Adrenal gland (tissue), 12 donors: Measurements from ENCODE around the gene DEF6. TPM values are rescaled to one million over a fixed set of nuclear protein-coding genes. Genes with fewer than 3 reads are reported as not detected.
A peak's percentile ranks its signal among the peaks of the same experiment; 100 is the strongest.
"Not testable (repeated sequence)": the region's sequence is repeated elsewhere in the genome, so short reads cannot be mapped to it uniquely, and the experiment has no call there.

ENCODE experiments used
- DNase-seq, 7 donors: peaks; one replicate each; pipeline ENCODE4 v3.0.0-alpha.2; 2019 to 2020
- H3K27ac ChIP-seq, 5 donors: fragments of 200-600 bp; sonication (generic) in 4 of 5; 1 replicate in 3 of 5; 2 replicates in 2 of 5; pipeline versions ENCODE4 v1.5.1 to v1.8.0; 2016 to 2020; ENCODE audit warnings: mild to moderate bottlenecking in 1 of 5
- H3K27me3 ChIP-seq: fragments of 200-600 bp; 2 replicates; pipeline ENCODE4 v1.8.0; 2021
- H3K36me3 ChIP-seq, 2 donors: fragments of 200-600 bp; replicated peaks in 1 of 2; 1 replicate in 1 of 2; 2 replicates in 1 of 2; pipeline versions ENCODE4 v1.5.1 to v1.8.0; 2018 to 2022
- H3K4me1 ChIP-seq, 2 donors: fragments of 200-600 bp; replicated peaks in 1 of 2; 1 replicate in 1 of 2; 2 replicates in 1 of 2; pipeline versions ENCODE4 v1.5.1 to v1.8.0; 2018 to 2021
- H3K4me3 ChIP-seq, 4 donors: fragments of 200-600 bp; sonication (generic) in 3 of 4; one replicate each; pipeline ENCODE4 v1.5.1; 2016 to 2018
- H3K9me3 ChIP-seq, 3 donors: fragments of 200-600 bp; sonication (generic) in 1 of 3; replicated peaks in 1 of 3; 1 replicate in 2 of 3; 2 replicates in 1 of 3; pipeline versions ENCODE4 v1.5.1 to v1.8.0; 2016 to 2021
- POLR2A ChIP-seq, 2 donors: fragments of 450-650 bp; IDR thresholded peaks; one replicate each; pipeline ENCODE4 v1.6.1; 2017; ENCODE audit warnings: antibody characterized with exemption in 2 of 2, mild to moderate bottlenecking in 2 of 2, moderate library complexity in 1 of 2
- WGBS, 4 donors: extraction: QIAGEN DNeasy Blood & Tissue Kit in 2 of 4; methylation state at CpG; one replicate each; pipeline versions ENCODE4 v1.1.5 to v1.1.7; 2013 to 2017; 5-methylcytosine and 5-hydroxymethylcytosine counted together
- intact Hi-C, 2 donors: fragments of 100-400 bp; cut with DNase I; formaldehyde crosslinking; loops; one replicate each; pipeline versions ENCODE4 v1.14.1 to v1.15.0; 2022 to 2023
- polyA plus RNA-seq, 3 donors: library from polyadenylated mRNA; stranded (reverse); fragments of 200-250 nt in 2 of 3; fragments of 350-450 nt in 1 of 3; fragmentation: Illumina TruSeq in 1 of 3; extraction: RNeasy Lipid Tissue Mini Kit (QIAGEN cat#74804) in 1 of 3; gene quantifications; one replicate each; pipeline ENCODE4 v1.2.3, GENCODE V29; 2013 to 2014
- total RNA-seq, 9 donors: library from RNA; depleted of rRNA in 4 of 9; stranded (reverse); fragments of >200 nt in 4 of 9; fragments of 120-200 nt in 1 of 9; fragmentation: NEBNext Ultra II Directional in 1 of 9; extraction: Animal tissue kit (Norgen Biotek cat#: 25700) in 1 of 9; gene quantifications; one replicate each; pipeline versions ENCODE4 v1.1.0 to v1.2.4, GENCODE V29; 2013 to 2023
- TF ChIP-seq, protein P1 (sequence below), 6 experiments: fragments of 450-650 bp in 4 of 6; fragments of 200-600 bp in 2 of 6; sonication (generic) in 1 of 6; IDR thresholded peaks; 1 replicate in 5 of 6; 2 replicates in 1 of 6; pipeline versions ENCODE4 v1.5.1 to v1.8.0; 2016 to 2021; ENCODE audit warnings: antibody characterized with exemption in 6 of 6, mild to moderate bottlenecking in 2 of 6, moderate library complexity in 1 of 6
- donor health status: healthy with polysubstance abuse.
- donor health status: Bipolar disorder and iron deficiency.
- donor health status: DM: yes; HTN: yes; CAD: no.
- donor health status: DM: no; HTN: no; CAD: no.
- donor health status: DM: no; HTN: no; CAD: no.
- donor health status: DM: yes; HTN: yes; CAD: no.

Gene DEF6
- total and polyA plus RNA-seq, 12 donors = 1.6 to 26.1 (median 6.1) TPM

DNA sequence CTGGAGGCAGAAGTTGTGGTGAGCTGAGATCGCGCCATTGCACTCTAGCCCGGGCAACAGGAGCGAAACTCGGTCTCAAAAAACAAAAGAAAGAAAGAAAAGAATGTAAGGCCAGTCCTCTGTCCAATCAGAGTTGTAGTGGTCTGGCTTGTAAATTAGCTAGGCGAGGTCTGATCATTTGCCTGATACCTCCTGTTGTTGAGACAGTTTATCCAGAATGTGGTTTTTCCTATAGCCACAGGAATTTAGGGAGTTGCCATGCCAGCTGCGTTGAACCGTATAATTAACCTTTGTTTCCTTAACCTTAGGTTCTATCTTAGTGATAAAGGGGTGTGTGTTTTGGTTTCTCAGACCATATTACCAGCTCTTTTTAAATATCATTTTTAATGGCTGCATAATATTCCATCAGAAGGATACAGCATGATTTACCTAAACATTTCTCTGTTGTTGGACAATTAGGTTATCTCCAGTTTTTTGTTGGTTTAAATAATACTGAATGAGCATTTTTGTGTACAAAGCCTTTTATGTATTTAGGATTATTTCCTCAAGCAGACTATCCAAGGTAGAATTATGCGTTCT, 33.0 kb downstream of the DEF6 start:
- H3K27ac ChIP-seq = no peak overlapping the region
- TF ChIP-seq, protein P1, sequence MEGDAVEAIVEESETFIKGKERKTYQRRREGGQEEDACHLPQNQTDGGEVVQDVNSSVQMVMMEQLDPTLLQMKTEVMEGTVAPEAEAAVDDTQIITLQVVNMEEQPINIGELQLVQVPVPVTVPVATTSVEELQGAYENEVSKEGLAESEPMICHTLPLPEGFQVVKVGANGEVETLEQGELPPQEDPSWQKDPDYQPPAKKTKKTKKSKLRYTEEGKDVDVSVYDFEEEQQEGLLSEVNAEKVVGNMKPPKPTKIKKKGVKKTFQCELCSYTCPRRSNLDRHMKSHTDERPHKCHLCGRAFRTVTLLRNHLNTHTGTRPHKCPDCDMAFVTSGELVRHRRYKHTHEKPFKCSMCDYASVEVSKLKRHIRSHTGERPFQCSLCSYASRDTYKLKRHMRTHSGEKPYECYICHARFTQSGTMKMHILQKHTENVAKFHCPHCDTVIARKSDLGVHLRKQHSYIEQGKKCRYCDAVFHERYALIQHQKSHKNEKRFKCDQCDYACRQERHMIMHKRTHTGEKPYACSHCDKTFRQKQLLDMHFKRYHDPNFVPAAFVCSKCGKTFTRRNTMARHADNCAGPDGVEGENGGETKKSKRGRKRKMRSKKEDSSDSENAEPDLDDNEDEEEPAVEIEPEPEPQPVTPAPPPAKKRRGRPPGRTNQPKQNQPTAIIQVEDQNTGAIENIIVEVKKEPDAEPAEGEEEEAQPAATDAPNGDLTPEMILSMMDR (IDR thresholded peaks at IDR 0.05) = no peak
- no peak for TF ChIP-seq POLR2A (IDR thresholded peaks at IDR 0.05)

DNA sequence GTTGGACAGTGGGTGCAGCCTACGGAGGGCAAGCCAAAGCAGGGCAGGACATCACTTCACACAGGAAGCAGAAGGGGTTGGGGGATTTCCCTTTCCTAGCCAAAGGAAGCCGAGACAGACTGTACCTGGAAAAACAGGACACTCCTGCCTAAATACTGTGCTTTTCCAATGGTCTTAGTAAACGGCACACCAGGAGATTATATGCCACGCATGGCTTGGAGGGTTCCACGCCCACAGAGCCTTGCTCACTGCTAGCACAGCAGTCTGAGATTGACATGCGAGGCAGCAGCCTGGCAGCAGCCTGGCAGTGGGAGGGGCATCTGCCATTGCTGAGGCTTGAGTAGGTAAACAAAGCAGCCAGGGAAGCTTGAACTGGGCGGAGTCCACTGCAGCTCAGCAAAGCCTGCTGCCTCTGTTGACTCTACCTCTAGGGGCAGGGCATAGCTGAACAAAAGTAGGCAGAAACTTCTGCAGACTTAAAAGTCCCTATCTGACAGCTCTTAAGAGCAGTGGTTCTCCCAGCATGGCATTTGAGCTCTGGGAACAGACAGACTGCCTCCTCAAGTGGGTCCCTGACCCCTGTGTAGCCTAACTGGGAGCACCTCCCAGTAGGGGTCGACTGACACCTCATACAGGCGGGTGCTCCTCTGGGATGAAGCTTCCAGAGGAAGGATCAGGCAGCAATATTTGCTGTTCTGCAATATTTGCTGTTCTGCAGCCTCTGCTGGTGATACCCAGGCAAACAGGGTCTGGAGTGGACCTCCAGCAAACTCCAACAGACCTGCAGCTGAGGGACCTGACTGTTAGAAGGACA, 34.7 kb downstream of the DEF6 start:
- intact Hi-C loops, H3K4me1 ChIP-seq, H3K36me3 ChIP-seq, H3K4me3 ChIP-seq, H3K9me3 ChIP-seq, H3K27me3 ChIP-seq, H3K27ac ChIP-seq: not testable (repeated sequence)
- DNase-seq = peak in 1 of 7 donors; percentile 34
- WGBS, 4 donors = 68 to 87% (median 80%) methylated on average over 3 to 9 of the region's 9 CpGs

More for the DNA sequence above, 33.0 kb downstream of the DEF6 start:
- no peaks in the 10 kb centered on the region for H3K36me3 ChIP-seq
- intact Hi-C loops = no loop called here
- H3K4me3 ChIP-seq = no peak overlapping the region
- no peaks in the 10 kb centered on the region for H3K27me3 ChIP-seq
- H3K9me3 ChIP-seq = no peaks in the 10 kb centered on the region
- no peak for DNase-seq
- WGBS, 4 donors = 86 to 91% (median 88%) methylated on average over 9 of the region's 9 CpGs
- no peaks in the 10 kb centered on the region for H3K4me1 ChIP-seq

DNA sequence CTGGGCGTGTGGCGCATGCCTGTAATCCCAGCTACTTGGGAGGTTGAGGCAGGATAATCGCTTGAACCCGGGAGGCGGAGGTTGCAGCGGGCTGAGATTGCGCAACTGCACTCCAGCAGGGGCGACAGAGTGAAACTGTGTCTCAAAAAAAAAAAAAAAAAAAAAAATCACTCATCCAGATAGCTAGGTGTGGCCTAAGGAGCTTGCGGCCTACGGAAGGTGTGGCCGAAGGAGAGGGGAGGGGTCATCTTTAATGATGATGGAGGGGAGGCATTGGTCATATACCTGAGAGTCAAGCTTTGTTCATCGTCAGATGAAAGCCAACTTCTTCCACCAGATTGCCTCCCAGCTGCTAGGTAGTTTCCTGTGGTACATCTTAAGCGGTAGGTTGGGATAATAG, 43.9 kb downstream of the DEF6 start:
- peak in 1 of 7 donors; percentile 51 for DNase-seq
- no peak for TF ChIP-seq POLR2A (IDR thresholded peaks at IDR 0.05)
- H3K4me1 ChIP-seq = peaks cover 11 to 26% of the 10 kb centered on the region in 2 donors
- H3K27ac ChIP-seq = no peak overlapping the region
- H3K36me3 ChIP-seq = peaks cover 0 to 3% of the 10 kb centered on the region in 2 donors
- no peak overlapping the region for H3K4me3 ChIP-seq
- intact Hi-C loops = loop anchor here in 1 of 2 donors (10.0 kb wide), 1 partner anchor 73 kb away; no protein-coding TSS in a partner anchor
- no peaks in the 10 kb centered on the region for H3K9me3 ChIP-seq
- 78 to 82% (median 80%) methylated on average over 13 of the region's 13 CpGs for WGBS, 4 donors
- no peaks in the 10 kb centered on the region for H3K27me3 ChIP-seq

DNA sequence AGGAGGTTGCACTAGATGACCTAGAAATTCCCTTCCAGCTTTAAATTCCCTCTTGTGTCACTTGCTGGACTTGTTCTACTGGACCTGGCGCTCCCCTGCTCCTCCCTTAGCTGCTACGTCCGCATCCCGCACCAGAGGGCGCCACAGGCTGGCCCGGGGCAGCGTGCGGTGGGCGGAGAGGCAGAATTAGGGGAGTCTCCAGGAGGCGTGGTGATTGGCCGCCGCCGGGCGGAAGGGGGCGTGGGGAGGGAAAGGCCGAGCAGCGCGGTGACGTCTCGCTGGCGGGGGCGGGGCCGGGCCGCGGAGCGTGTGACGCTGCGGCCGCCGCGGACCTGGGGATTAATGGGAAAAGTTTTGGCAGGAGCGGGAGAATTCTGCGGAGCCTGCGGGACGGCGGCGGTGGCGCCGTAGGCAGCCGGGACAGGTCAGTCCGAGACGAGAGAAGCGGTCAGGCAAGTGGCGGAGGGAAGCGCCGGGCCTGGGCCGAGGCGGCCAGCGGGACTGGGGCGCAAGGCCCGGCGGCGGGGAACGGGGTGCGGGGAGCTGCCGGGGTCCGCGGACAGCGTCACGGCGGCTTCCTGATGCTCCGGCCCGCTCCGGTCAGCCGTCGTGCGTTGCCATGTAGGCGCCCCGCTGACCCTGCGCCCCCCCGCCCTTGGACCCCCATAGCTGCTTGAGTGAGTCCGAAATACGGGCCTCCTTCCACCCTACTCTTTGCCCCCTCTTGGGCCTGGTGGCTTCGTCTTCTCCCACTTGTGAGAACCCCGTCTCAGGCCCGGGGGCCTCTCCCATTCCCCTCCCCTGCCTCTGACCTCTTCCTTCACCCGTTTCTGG, 44.9 kb downstream of the DEF6 start, which contains the start of gene PPARD:
Gene PPARD, plus strand, starts transcription at position 301 of the 834 bp plus-strand sequence. CDS start 68,530 bp downstream, outside the sequence.
- Histone ChIP-seq H3K4me3 (peak within 1 kb of the TSS in 3 of 4 donors; percentile 29 to 90 (median 75)), H3K27me3 (no peaks in the 10 kb centered on the region), H3K4me1 (peaks cover 11 to 26% of the 10 kb centered on the region in 2 donors), H3K9me3 (no peaks in the 10 kb centered on the region), H3K36me3 (peaks cover 0 to 12% of the 10 kb centered on the region in 2 donors), H3K27ac (peak within 1 kb of the TSS in 4 of 5 donors; percentile 81 to 90 (median 85))
- WGBS, 4 donors = 0 to 1% (median 0%) methylated on average over 13 to 77 of the region's 77 CpGs
- intact Hi-C loops = loop anchor here (2.0 to 10.0 kb wide), 3 partner anchors 72 to 106 kb away; no protein-coding TSS in a partner anchor
- TF ChIP-seq POLR2A (IDR thresholded peaks at IDR 0.05) = peak; percentile 71 to 92
- TF ChIP-seq, protein P1 (IDR thresholded peaks at IDR 0.05) = peak; percentile 88 to 100 (median 99)
- peak; percentile 98 to 99 (median 98) for DNase-seq
